ENCODE data around the gene CHL1. TPM values are rescaled to one million over a fixed set of nuclear protein-coding genes. Genes with fewer than 3 reads are reported as not detected.

The CHL1 gene
- total RNA-seq, 1 donor = 3.6 TPM

- H3K4me1 ChIP-seq (ENCODE audit: insufficient read depth, low read length) = no peaks in the 10 kb centered on the region
- H3K4me3 ChIP-seq (ENCODE audit: insufficient read depth, low read length) = no peak overlapping the region
- H3K36me3 ChIP-seq (ENCODE audit: insufficient read depth, low read length) = no peaks in the 10 kb centered on the region
- H3K9me3 ChIP-seq (ENCODE audit: low read depth, low read length) = no peaks in the 10 kb centered on the region
- H3K27me3 ChIP-seq (ENCODE audit: insufficient read depth, low read length) = no peaks in the 10 kb centered on the region
- H2AFZ ChIP-seq (ENCODE audit: low read length) = no peak overlapping the region
- TF ChIP-seq CTCF (IDR thresholded peaks at IDR 0.05; ENCODE audit: extremely low read depth, low read depth, low read length) = no peak
- no peak for DNase-seq (ENCODE audit: insufficient read length, low spot score, missing footprints)
- no peaks in the 10 kb centered on the region for H3K79me2 ChIP-seq (ENCODE audit: insufficient read depth, low read length)
- H4K20me1 ChIP-seq (ENCODE audit: insufficient read depth, low read length) = no peaks in the 10 kb centered on the region
- H3K27ac ChIP-seq (ENCODE audit: low read depth, low read length) = no peak overlapping the region
- no peak overlapping the region for H3K4me2 ChIP-seq (ENCODE audit: insufficient read depth, low read length)
Measured at GRCh38 chr3:279325-279724, 82.8 kb downstream of the CHL1 start.

- no peak overlapping the region for H3K4me3 ChIP-seq (ENCODE audit: insufficient read depth, low read length)
- H3K4me1 ChIP-seq (ENCODE audit: insufficient read depth, low read length) = no peaks in the 10 kb centered on the region
- H3K27me3 ChIP-seq (ENCODE audit: insufficient read depth, low read length) = no peaks in the 10 kb centered on the region
- DNase-seq (ENCODE audit: insufficient read length, low spot score, missing footprints) = no peak
- no peaks in the 10 kb centered on the region for H3K36me3 ChIP-seq (ENCODE audit: insufficient read depth, low read length)
- no peak for TF ChIP-seq CTCF (IDR thresholded peaks at IDR 0.05; ENCODE audit: extremely low read depth, low read depth, low read length)
- no peaks in the 10 kb centered on the region for H4K20me1 ChIP-seq (ENCODE audit: insufficient read depth, low read length)
- H3K4me2 ChIP-seq (ENCODE audit: insufficient read depth, low read length) = no peak overlapping the region
- no peak overlapping the region for H3K27ac ChIP-seq (ENCODE audit: low read depth, low read length)
- no peak overlapping the region for H2AFZ ChIP-seq (ENCODE audit: low read length)
- no peaks in the 10 kb centered on the region for H3K79me2 ChIP-seq (ENCODE audit: insufficient read depth, low read length)
- no peaks in the 10 kb centered on the region for H3K9me3 ChIP-seq (ENCODE audit: low read depth, low read length)
Measured at GRCh38 chr3:280681-281080, 84.1 kb downstream of the CHL1 start.

DNA sequence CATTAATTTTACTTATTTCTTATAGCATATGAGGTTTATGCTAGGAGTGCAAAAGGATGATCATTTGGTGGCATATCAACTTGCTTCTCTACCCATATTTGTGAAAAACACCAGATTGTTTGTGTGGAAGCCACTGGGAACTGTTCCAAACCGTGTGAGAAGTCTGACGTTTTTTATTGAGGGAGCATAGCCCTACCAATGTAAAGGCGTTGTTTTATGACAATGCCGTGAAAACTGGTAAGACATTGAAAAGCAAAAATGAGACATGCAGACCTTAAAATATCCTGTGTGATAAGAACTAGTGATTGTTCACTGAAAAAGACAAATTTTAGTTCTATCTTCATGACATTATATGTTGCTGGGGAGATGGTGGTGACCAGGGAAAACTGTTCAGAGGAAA lies 87.8 kb downstream of the CHL1 start:
- no peaks in the 10 kb centered on the region for H3K9me3 ChIP-seq (ENCODE audit: low read depth, low read length)
- no peak for DNase-seq (ENCODE audit: insufficient read length, low spot score, missing footprints)
- no peak for TF ChIP-seq CTCF (IDR thresholded peaks at IDR 0.05; ENCODE audit: extremely low read depth, low read depth, low read length)
- no peak overlapping the region for H3K4me3 ChIP-seq (ENCODE audit: insufficient read depth, low read length)
- H3K4me1 ChIP-seq (ENCODE audit: insufficient read depth, low read length) = no peaks in the 10 kb centered on the region
- no peak overlapping the region for H3K4me2 ChIP-seq (ENCODE audit: insufficient read depth, low read length)
- no peaks in the 10 kb centered on the region for H3K36me3 ChIP-seq (ENCODE audit: insufficient read depth, low read length)
- H4K20me1 ChIP-seq (ENCODE audit: insufficient read depth, low read length) = no peaks in the 10 kb centered on the region
- no peaks in the 10 kb centered on the region for H3K27me3 ChIP-seq (ENCODE audit: insufficient read depth, low read length)
- H2AFZ ChIP-seq (ENCODE audit: low read length) = no peak overlapping the region
- no peaks in the 10 kb centered on the region for H3K79me2 ChIP-seq (ENCODE audit: insufficient read depth, low read length)
- H3K27ac ChIP-seq (ENCODE audit: low read depth, low read length) = no peak overlapping the region

GRCh38 chr3:288417-288816 lies 91.9 kb downstream of the CHL1 start:
- no peaks in the 10 kb centered on the region for H4K20me1 ChIP-seq (ENCODE audit: insufficient read depth, low read length)
- no peaks in the 10 kb centered on the region for H3K9me3 ChIP-seq (ENCODE audit: low read depth, low read length)
- no peaks in the 10 kb centered on the region for H3K27me3 ChIP-seq (ENCODE audit: insufficient read depth, low read length)
- H3K4me3 ChIP-seq (ENCODE audit: insufficient read depth, low read length) = no peak overlapping the region
- no peak overlapping the region for H3K27ac ChIP-seq (ENCODE audit: low read depth, low read length)
- no peak overlapping the region for H3K4me2 ChIP-seq (ENCODE audit: insufficient read depth, low read length)
- TF ChIP-seq CTCF (IDR thresholded peaks at IDR 0.05; ENCODE audit: extremely low read depth, low read depth, low read length) = no peak
- DNase-seq (ENCODE audit: insufficient read length, low spot score, missing footprints) = no peak
- no peaks in the 10 kb centered on the region for H3K79me2 ChIP-seq (ENCODE audit: insufficient read depth, low read length)
- H2AFZ ChIP-seq (ENCODE audit: low read length) = no peak overlapping the region
- H3K4me1 ChIP-seq (ENCODE audit: insufficient read depth, low read length) = no peaks in the 10 kb centered on the region
- no peaks in the 10 kb centered on the region for H3K36me3 ChIP-seq (ENCODE audit: insufficient read depth, low read length)
